ENCODE measurements around the gene EXO1.

EXO1 gene

DNA sequence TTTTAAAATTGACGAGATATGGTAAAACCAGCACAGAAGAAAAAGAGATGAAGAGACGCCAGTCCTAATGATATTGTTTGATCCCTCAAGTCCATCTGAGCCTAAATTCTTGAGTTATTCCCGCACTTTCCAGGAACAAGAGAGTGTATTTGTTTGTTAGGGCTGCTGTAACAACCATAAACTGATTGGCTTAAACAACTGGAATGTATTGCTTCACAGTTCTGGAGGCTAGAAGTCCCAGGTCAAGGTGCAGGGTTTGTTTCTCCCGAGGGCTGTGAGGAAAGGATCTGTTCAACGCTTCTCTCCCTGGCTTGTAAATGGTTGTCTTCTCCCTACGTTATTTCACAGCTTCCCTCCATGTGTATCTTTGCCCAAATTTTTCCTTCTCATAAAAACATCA is 7.8 kb upstream of the EXO1 start:
- DNase-seq (ENCODE audit: low spot score) = no peak
- CTCF ChIA-PET = interaction anchor here (0.6 kb wide), 2 partner anchors 993 to 1445 kb away, joined by 3 to 4 read pairs; no protein-coding TSS in a partner anchor
- TF ChIP-seq, protein P1, sequence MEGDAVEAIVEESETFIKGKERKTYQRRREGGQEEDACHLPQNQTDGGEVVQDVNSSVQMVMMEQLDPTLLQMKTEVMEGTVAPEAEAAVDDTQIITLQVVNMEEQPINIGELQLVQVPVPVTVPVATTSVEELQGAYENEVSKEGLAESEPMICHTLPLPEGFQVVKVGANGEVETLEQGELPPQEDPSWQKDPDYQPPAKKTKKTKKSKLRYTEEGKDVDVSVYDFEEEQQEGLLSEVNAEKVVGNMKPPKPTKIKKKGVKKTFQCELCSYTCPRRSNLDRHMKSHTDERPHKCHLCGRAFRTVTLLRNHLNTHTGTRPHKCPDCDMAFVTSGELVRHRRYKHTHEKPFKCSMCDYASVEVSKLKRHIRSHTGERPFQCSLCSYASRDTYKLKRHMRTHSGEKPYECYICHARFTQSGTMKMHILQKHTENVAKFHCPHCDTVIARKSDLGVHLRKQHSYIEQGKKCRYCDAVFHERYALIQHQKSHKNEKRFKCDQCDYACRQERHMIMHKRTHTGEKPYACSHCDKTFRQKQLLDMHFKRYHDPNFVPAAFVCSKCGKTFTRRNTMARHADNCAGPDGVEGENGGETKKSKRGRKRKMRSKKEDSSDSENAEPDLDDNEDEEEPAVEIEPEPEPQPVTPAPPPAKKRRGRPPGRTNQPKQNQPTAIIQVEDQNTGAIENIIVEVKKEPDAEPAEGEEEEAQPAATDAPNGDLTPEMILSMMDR (conservative IDR thresholded peaks at IDR 0.05; ENCODE audit: low read depth) = no peak
- H3K27ac ChIP-seq = no peak overlapping the region
- POLR2A ChIA-PET (ENCODE audit: low non-redundant PET) = no interaction called here

DNA sequence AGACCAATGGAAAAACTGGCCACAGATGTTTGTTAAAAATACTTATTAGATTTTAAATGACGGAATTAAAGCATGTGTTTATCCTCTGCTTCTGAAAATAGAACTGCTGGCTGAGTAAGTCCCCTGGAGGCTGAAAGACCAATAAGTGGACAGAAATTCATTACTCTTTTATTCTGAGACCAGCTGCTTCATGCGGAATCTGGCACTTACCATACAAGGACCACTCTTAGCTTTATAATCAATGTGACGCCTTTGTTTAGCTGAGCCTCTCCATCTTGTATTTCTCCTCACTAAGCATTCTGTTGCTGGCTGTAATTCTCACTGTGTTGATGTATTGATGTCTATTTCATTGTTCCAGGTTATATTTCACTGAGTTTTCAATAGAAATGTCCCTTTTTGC is 6.3 kb upstream of the EXO1 start:
- no peak for DNase-seq (ENCODE audit: low spot score)
- TF ChIP-seq, protein P1 (conservative IDR thresholded peaks at IDR 0.05; ENCODE audit: low read depth) = no peak
- no peak overlapping the region for H3K27ac ChIP-seq
- ChIA-PET CTCF (interaction anchor here (0.8 kb wide), 1 partner anchor 232 kb away, joined by 3 read pairs; no protein-coding TSS in a partner anchor), POLR2A (ENCODE audit: low non-redundant PET) (no interaction called here)

DNA sequence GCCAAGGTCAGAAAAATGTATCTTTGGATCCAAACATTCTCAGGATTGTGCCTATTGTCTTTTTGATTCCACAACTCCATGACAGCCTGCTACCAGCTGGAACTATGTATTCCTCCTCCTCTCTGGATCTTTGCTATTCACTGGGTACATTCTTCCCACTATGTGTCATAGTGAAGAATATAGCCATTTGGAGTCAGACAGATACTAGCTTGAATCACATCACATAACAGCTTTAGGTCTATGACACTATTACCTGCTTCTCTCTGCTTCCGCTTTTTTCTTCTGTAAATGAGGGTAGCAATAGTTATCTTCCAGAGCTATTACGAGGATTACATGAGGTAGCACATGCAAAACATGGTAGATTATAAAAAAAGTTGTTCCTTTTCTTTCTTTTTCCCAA is 5.4 kb upstream of the EXO1 start:
- CTCF ChIA-PET = interaction anchor here (0.6 to 0.8 kb wide), 2 partner anchors 233 to 236 kb away, joined by 3 to 4 read pairs; no protein-coding TSS in a partner anchor

DNA sequence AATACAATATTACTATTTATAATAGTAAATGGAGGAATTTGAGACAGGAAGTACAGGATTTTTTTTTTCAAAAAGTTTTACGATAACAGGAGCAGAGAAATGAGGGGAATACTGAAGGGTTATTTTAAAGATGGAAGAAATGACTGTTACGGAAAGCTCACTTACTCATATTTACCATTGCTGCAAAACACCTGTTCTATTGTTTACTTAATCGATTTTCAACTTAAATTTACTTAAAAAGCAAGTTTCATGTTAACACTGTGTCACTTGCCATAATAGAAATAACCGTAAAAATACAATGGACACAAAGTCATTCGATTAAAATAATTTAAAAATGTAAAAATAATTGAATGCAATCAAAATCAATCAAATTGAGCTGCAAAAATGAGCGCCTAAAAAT is 3.4 kb upstream of the EXO1 start:
- DNase-seq (ENCODE audit: low spot score) = no peak
- no peak overlapping the region for H3K27ac ChIP-seq
- POLR2A ChIA-PET (ENCODE audit: low non-redundant PET) = no interaction called here
- CTCF ChIA-PET = interaction anchor here (0.6 kb wide), 1 partner anchor 54 kb away, joined by 11 read pairs; no protein-coding TSS in a partner anchor
- TF ChIP-seq, protein P1 (conservative IDR thresholded peaks at IDR 0.05; ENCODE audit: low read depth) = no peak

More for the DNA sequence above, 5.4 kb upstream of the EXO1 start:
- no peak for DNase-seq (ENCODE audit: low spot score)
- POLR2A ChIA-PET (ENCODE audit: low non-redundant PET) = no interaction called here
- no peak overlapping the region for H3K27ac ChIP-seq
- TF ChIP-seq, protein P1 (conservative IDR thresholded peaks at IDR 0.05; ENCODE audit: low read depth) = no peak

DNA sequence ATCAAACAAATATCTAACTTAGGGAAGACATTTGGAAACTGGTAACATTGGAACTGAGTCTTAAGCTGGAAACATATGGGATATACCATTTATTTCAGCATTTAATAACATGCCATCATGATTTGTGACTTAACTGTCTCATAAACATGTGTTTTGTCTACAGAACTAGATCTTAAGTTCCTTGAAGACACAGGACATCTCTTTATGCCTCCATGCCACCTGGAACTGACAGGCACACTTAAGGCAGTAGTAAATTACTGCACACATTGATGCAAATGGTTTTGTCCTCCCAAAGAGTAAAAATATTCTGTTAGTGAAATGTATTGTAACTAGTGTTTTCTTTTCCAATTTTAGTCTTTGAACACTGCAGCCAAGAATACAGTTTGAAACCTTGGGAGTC is 1.6 kb upstream of the EXO1 start:
- ChIA-PET POLR2A (ENCODE audit: low non-redundant PET) (no interaction called here), CTCF (no interaction called here)
- no peak overlapping the region for H3K27ac ChIP-seq
- DNase-seq (ENCODE audit: low spot score) = no peak
- TF ChIP-seq, protein P1 (conservative IDR thresholded peaks at IDR 0.05; ENCODE audit: low read depth) = no peak

DNA sequence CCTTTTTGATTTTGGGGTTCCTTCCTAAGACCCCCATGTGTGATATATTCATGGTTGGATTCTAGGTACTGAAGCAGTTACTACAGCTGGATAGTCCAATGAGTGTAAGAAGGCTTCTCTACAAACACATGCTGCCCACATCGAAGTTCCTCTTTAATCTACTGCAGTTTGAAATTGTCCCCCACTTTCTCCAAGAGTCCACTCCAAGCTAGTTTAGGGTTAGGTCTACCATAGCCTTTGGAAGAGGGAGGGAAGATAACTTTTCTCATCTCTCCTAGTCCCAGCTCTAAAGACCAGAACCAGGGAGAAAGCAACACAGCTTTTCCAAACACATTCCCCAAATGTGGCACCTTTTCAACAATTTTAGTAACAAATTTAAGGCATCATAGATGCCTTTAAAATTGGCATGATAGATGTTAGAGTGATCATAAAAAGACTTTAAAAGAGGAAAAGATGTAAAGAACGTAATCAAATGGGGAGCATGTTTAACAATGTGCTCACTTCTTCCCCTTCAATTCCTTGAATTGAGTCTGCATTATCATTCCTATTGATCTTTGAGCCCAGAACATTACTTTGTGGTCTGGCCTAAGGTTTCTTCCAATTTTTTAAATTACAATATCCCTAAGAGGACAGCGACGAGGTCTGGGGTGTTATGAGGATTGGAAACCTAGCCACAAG is 1.0 kb upstream of the EXO1 start:
- TF ChIP-seq, protein P1 (conservative IDR thresholded peaks at IDR 0.05; ENCODE audit: low read depth) = no peak
- no peak overlapping the region for H3K27ac ChIP-seq
- ChIA-PET CTCF (interaction anchor here (0.7 to 1.3 kb wide), 2 partner anchors 322 to 1646 kb away, joined by 3 read pairs; no protein-coding TSS in a partner anchor), POLR2A (ENCODE audit: low non-redundant PET) (no interaction called here)
- DNase-seq (ENCODE audit: low spot score) = no peak

All from RWPE1 (cell line).